ENCODE measurements around the gene PSMA1. TPM values are rescaled to one million over a fixed set of nuclear protein-coding genes. Genes with fewer than 3 reads are reported as not detected.

The PSMA1 gene
- total and polyA plus RNA-seq, 2 experiments from 2014 or later = 159 to 303 TPM

DNA sequence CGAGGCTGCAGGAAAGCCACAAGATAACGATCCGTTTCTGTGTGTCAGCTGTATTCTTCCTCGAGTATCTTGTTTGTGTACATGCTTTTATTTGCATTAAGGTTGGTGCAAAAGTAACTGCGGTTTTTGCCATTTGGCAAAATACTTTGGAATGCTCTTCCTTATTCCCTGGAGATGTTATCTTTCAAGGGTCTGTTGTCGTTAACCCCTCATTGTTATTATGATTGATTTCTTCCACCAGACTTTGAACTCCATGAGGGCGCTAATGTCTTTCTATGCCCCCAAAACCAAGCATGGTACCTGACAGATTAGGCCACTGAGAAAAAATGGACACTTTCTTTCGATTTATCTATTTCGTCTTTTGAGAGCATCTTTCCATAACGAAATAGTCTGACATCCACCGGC is 563 bp upstream of the PSMA1 start:
- H3K9me3 ChIP-seq (ENCODE audit: low read depth) = no peaks in the 10 kb centered on the region
- no peaks in the 10 kb centered on the region; the same call in 1 of the 2 replicates for H3F3A ChIP-seq (ENCODE audit: insufficient read depth)
- H3K36me3 ChIP-seq (ENCODE audit: low read depth) = peaks cover 24% of the 10 kb centered on the region
- no peak for TF ChIP-seq EZH2phosphoT487 (IDR thresholded peaks at IDR 0.05; ENCODE audit: insufficient read depth, low read depth)
- TF ChIP-seq EZH2 (IDR thresholded peaks at IDR 0.05; ENCODE audit: insufficient read depth, poor library complexity, severe bottlenecking) = no peak
- in situ Hi-C loops (cut with MboI) = no loop called here
- DNase-seq = no peak
- peaks cover 14% of the 10 kb centered on the region for H3K4me1 ChIP-seq (ENCODE audit: insufficient read depth)
- H3K9me2 ChIP-seq (ENCODE audit: insufficient read depth) = no peaks in the 10 kb centered on the region
- peak overlapping the region; percentile 100 for H3K9ac ChIP-seq
- peak overlapping the region; percentile 97 for H3K4me2 ChIP-seq (ENCODE audit: unreplicated experiment)
- no peaks in the 10 kb centered on the region for H3K27me3 ChIP-seq (replicated peaks; ENCODE audit: insufficient read depth)
- H3K27ac ChIP-seq = peak overlapping the region; percentile 95
- peaks cover 44% of the 10 kb centered on the region for H3K79me2 ChIP-seq (ENCODE audit: insufficient read depth)
- WGBS, 2 experiments (ENCODE audit: low coverage in 1 of 2, low lambda C conversion rate in 2 of 2, missing lambda C conversion rate in 2 of 2) = 15% methylated on average over 11 of the region's 11 CpGs
- no peaks in the 10 kb centered on the region; the same call in 1 of the 2 replicates for H4K20me1 ChIP-seq (ENCODE audit: insufficient read depth)
- peak overlapping the region; percentile 99 for H2AFZ ChIP-seq
- peak overlapping the region; percentile 92 for H3K4me3 ChIP-seq

DNA sequence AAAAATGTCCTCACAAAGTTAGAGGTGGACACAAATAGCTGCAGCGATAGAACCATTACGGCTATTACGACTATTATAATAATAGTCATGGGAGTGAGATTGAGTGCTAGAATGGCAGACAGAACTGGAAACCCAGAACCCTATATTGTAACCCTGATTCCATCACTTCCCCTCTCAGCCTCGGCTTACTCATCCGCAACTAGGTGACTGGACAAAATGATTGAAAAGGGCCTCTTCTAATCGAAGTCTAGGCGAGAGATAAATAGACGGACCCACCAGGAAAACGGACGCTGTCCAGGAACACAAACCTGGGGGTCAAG is 629 bp downstream of the PSMA1 start:
- no peaks in the 10 kb centered on the region for H3K9me3 ChIP-seq (ENCODE audit: low read depth)
- WGBS, 2 experiments (ENCODE audit: low coverage in 1 of 2, low lambda C conversion rate in 2 of 2, missing lambda C conversion rate in 2 of 2) = 0 to 2% methylated on average over 10 of the region's 10 CpGs
- H3K9ac ChIP-seq = peak overlapping the region; percentile 100
- TF ChIP-seq EZH2 (IDR thresholded peaks at IDR 0.05; ENCODE audit: insufficient read depth, poor library complexity, severe bottlenecking) = no peak
- TF ChIP-seq EZH2phosphoT487 (IDR thresholded peaks at IDR 0.05; ENCODE audit: insufficient read depth, low read depth) = no peak
- H3F3A ChIP-seq (ENCODE audit: insufficient read depth) = no peaks in the 10 kb centered on the region; the same call in 1 of the 2 replicates
- DNase-seq = peak; percentile 75
- in situ Hi-C loops (cut with MboI) = no loop called here
- H3K4me3 ChIP-seq = peak overlapping the region; percentile 92
- H3K4me1 ChIP-seq (ENCODE audit: insufficient read depth) = peaks cover 14% of the 10 kb centered on the region
- no peaks in the 10 kb centered on the region for H3K9me2 ChIP-seq (ENCODE audit: insufficient read depth)
- H4K20me1 ChIP-seq (ENCODE audit: insufficient read depth) = no peaks in the 10 kb centered on the region; the same call in 1 of the 2 replicates
- H3K79me2 ChIP-seq (ENCODE audit: insufficient read depth) = peaks cover 52% of the 10 kb centered on the region
- peak overlapping the region; percentile 100 for H3K4me2 ChIP-seq (ENCODE audit: unreplicated experiment)
- H3K36me3 ChIP-seq (ENCODE audit: low read depth) = peaks cover 33% of the 10 kb centered on the region
- peak overlapping the region; percentile 95 for H3K27ac ChIP-seq
- H2AFZ ChIP-seq = peak overlapping the region; percentile 99
- no peaks in the 10 kb centered on the region for H3K27me3 ChIP-seq (replicated peaks; ENCODE audit: insufficient read depth)

DNA sequence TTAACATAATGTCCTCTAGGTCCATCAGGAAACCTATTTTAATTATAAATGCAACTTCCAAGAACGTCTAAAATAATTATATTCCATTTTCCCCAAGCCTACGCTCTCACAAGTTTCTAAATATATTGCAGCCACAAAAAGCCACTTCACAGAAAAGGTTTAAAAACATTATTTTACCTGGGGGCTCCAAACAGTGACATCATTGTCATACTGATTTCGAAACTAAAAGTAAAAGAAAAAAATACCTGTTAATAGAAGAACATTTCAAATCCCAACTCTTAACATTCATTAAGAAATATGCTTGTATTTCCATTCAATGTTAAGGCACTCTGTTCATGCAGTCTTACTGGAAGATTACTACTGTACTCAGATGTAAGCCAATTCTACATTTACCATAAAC is 1.4 kb downstream of the PSMA1 start:
- 69 to 70% methylated on average over 3 of the region's 3 CpGs for WGBS, 2 experiments (ENCODE audit: low coverage in 1 of 2, low lambda C conversion rate in 2 of 2, missing lambda C conversion rate in 2 of 2)
- H4K20me1 ChIP-seq (ENCODE audit: insufficient read depth) = no peaks in the 10 kb centered on the region; the same call in 1 of the 2 replicates
- H3K9me2 ChIP-seq (ENCODE audit: insufficient read depth) = no peaks in the 10 kb centered on the region
- H3K27ac ChIP-seq = peak overlapping the region; percentile 95; the same call in 1 of the 2 replicates
- DNase-seq = no peak
- peak overlapping the region; percentile 100 for H3K4me2 ChIP-seq (ENCODE audit: unreplicated experiment)
- H2AFZ ChIP-seq = no peak overlapping the region
- peaks cover 5% of the 10 kb centered on the region; the same call in 1 of the 2 replicates for H3F3A ChIP-seq (ENCODE audit: insufficient read depth)
- H3K4me3 ChIP-seq = peak overlapping the region; percentile 92
- TF ChIP-seq EZH2 (IDR thresholded peaks at IDR 0.05; ENCODE audit: insufficient read depth, poor library complexity, severe bottlenecking) (no peak), EZH2phosphoT487 (IDR thresholded peaks at IDR 0.05; ENCODE audit: insufficient read depth, low read depth) (no peak)
- H3K4me1 ChIP-seq (ENCODE audit: insufficient read depth) = peaks cover 14% of the 10 kb centered on the region
- H3K79me2 ChIP-seq (ENCODE audit: insufficient read depth) = peaks cover 60% of the 10 kb centered on the region
- in situ Hi-C loops (cut with MboI) = no loop called here
- peak overlapping the region; percentile 100 for H3K9ac ChIP-seq
- peaks cover 41% of the 10 kb centered on the region for H3K36me3 ChIP-seq (ENCODE audit: low read depth)
- no peaks in the 10 kb centered on the region for H3K9me3 ChIP-seq (ENCODE audit: low read depth)
- no peaks in the 10 kb centered on the region for H3K27me3 ChIP-seq (replicated peaks; ENCODE audit: insufficient read depth)

DNA sequence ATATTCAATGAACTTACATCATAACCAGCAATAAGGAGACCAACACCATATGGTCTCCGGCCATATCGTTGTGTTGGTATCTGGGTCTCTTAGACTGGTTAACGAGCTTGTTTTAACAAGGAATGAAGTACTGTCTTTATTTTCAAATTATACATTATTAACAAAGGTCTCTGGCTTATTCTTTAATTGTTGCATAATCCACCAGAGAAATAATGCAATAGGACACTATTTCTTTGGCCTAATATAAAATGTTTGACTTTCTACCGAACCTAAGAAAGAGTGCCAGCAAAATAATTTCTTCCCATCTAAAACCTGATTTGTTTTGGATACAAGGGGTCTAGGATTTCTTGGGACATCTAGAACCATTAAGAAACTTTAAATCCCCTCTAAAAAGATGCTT is 6.4 kb downstream of the PSMA1 start:
- H2AFZ ChIP-seq = no peak overlapping the region
- 99% methylated on average over 4 of the region's 4 CpGs for WGBS, 2 experiments (ENCODE audit: low coverage in 1 of 2, low lambda C conversion rate in 2 of 2, missing lambda C conversion rate in 2 of 2)
- no peak for TF ChIP-seq EZH2 (IDR thresholded peaks at IDR 0.05; ENCODE audit: insufficient read depth, poor library complexity, severe bottlenecking)
- no peaks in the 10 kb centered on the region for H3K9me2 ChIP-seq (ENCODE audit: insufficient read depth)
- H3K4me3 ChIP-seq = no peak overlapping the region
- no peak overlapping the region for H3K27ac ChIP-seq
- peaks cover 85% of the 10 kb centered on the region for H3K36me3 ChIP-seq (ENCODE audit: low read depth)
- H4K20me1 ChIP-seq (ENCODE audit: insufficient read depth) = no peaks in the 10 kb centered on the region; the same call in 1 of the 2 replicates
- in situ Hi-C loops (cut with MboI) = no loop called here
- no peak overlapping the region for H3K4me2 ChIP-seq (ENCODE audit: unreplicated experiment)
- H3K27me3 ChIP-seq (replicated peaks; ENCODE audit: insufficient read depth) = no peaks in the 10 kb centered on the region
- H3K79me2 ChIP-seq (ENCODE audit: insufficient read depth) = peaks cover 77% of the 10 kb centered on the region
- H3F3A ChIP-seq (ENCODE audit: insufficient read depth) = peaks cover 20% of the 10 kb centered on the region
- H3K4me1 ChIP-seq (ENCODE audit: insufficient read depth) = peaks cover 5% of the 10 kb centered on the region
- no peak overlapping the region for H3K9ac ChIP-seq
- no peak for DNase-seq
- no peaks in the 10 kb centered on the region for H3K9me3 ChIP-seq (ENCODE audit: low read depth)

DNA sequence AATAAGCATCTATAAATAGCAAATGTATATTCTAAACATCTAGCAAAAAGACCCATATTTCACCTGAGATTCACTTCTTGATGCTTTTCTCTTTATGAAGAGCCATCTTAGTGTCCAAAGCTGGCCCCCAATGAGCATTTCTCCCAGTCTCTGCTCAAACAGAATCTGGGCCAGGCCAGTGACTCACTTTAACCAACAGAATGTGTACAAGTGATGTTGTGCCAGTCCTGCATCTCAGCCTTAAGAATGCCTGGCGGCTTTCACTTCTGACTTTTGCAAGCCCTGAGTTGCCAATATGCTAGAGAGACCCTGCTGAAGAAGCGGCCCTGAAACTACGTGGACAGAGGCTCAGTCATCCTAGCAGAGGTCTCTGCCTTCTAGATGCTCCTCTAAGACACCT is 13.7 kb downstream of the PSMA1 start:
- peaks cover 19% of the 10 kb centered on the region for H3K79me2 ChIP-seq (ENCODE audit: insufficient read depth)
- no peak overlapping the region for H3K4me2 ChIP-seq (ENCODE audit: unreplicated experiment)
- H3K9me3 ChIP-seq (ENCODE audit: low read depth) = no peaks in the 10 kb centered on the region
- in situ Hi-C loops (cut with MboI) = no loop called here
- no peaks in the 10 kb centered on the region for H3K27me3 ChIP-seq (replicated peaks; ENCODE audit: insufficient read depth)
- no peak overlapping the region for H3K4me3 ChIP-seq
- peaks cover 8% of the 10 kb centered on the region for H3K4me1 ChIP-seq (ENCODE audit: insufficient read depth)
- H3K9ac ChIP-seq = no peak overlapping the region
- H3K9me2 ChIP-seq (ENCODE audit: insufficient read depth) = no peaks in the 10 kb centered on the region
- H3F3A ChIP-seq (ENCODE audit: insufficient read depth) = peaks cover 77% of the 10 kb centered on the region
- no peak overlapping the region for H2AFZ ChIP-seq
- peaks cover 68% of the 10 kb centered on the region for H3K36me3 ChIP-seq (ENCODE audit: low read depth)
- TF ChIP-seq EZH2 (IDR thresholded peaks at IDR 0.05; ENCODE audit: insufficient read depth, poor library complexity, severe bottlenecking) (no peak), EZH2phosphoT487 (IDR thresholded peaks at IDR 0.05; ENCODE audit: insufficient read depth, low read depth) (no peak)
- H4K20me1 ChIP-seq (ENCODE audit: insufficient read depth) = no peaks in the 10 kb centered on the region
- peak; percentile 88 for DNase-seq
- peak overlapping the region; percentile 54 for H3K27ac ChIP-seq
- 32 to 42% methylated on average over 3 of the region's 3 CpGs for WGBS, 2 experiments (ENCODE audit: low coverage in 1 of 2, low lambda C conversion rate in 2 of 2, missing lambda C conversion rate in 2 of 2)
